H9 (cell line): Measurements from ENCODE around the gene QPRT. TPM values are rescaled to one million over a fixed set of nuclear protein-coding genes. Genes with fewer than 3 reads are reported as not detected.

Source experiments
- DNase-seq: peaks from one replicate; pipeline ENCODE4 v3.0.0-alpha.2; 2017
- H2AFZ ChIP-seq: one replicate; pipeline ENCODE4 v1.6.1; 2013; ENCODE audit warnings: mild to moderate bottlenecking, low read length, control low read depth, moderate library complexity
- H2AK5ac ChIP-seq: 2 replicates; pipeline ENCODE4 v1.6.1; 2013; ENCODE audit warnings: low read length, control low read depth, mixed read lengths; ENCODE audit not compliant: insufficient read length
- H2BK120ac ChIP-seq: one replicate; pipeline ENCODE4 v1.6.1; 2013; ENCODE audit warnings: low read depth, mild to moderate bottlenecking, low read length, control low read depth, inconsistent platforms; ENCODE audit not compliant: poor library complexity, severe bottlenecking
- H2BK12ac ChIP-seq: 2 replicates; pipeline ENCODE4 v1.6.1; 2013; ENCODE audit warnings: low read length, control low read depth, mixed read lengths, low read depth; ENCODE audit not compliant: insufficient read length
- H2BK15ac ChIP-seq: 2 replicates; pipeline ENCODE4 v1.6.1; 2013; ENCODE audit warnings: low read depth, low read length, control low read depth
- H2BK20ac ChIP-seq: one replicate; pipeline ENCODE4 v1.6.1; 2013; ENCODE audit warnings: low read depth, mild to moderate bottlenecking, low read length, control low read depth, inconsistent platforms; ENCODE audit not compliant: poor library complexity, severe bottlenecking
- H2BK5ac ChIP-seq: 2 replicates; pipeline ENCODE4 v1.6.1; 2013; ENCODE audit warnings: low read length, control low read depth, mixed read lengths; ENCODE audit not compliant: insufficient read length
- H3K14ac ChIP-seq: 2 replicates; pipeline ENCODE4 v1.6.1; 2013; ENCODE audit warnings: low read length, control low read depth; ENCODE audit not compliant: insufficient read depth
- H3K18ac ChIP-seq: 2 replicates; pipeline ENCODE4 v1.6.1; 2013; ENCODE audit warnings: low read depth, mild to moderate bottlenecking, mixed read lengths, low read length, control low read depth; ENCODE audit not compliant: insufficient read length
- H3K23ac ChIP-seq: 2 replicates; pipeline ENCODE4 v1.6.1; 2013; ENCODE audit warnings: low read length, control low read depth, mixed read lengths, low read depth; ENCODE audit not compliant: insufficient read length
- H3K23me2 ChIP-seq: 2 replicates; pipeline ENCODE4 v1.6.1; 2013; ENCODE audit warnings: low read depth, mild to moderate bottlenecking, mixed read lengths, low read length, control low read depth; ENCODE audit not compliant: insufficient read length, poor library complexity, severe bottlenecking
- H3K27ac ChIP-seq: 2 replicates; pipeline ENCODE4 v1.5.1; 2013; ENCODE audit warnings: low read length, control low read depth, mixed read lengths, low read depth; ENCODE audit not compliant: insufficient read length
- H3K27me3 ChIP-seq: 2 replicates; pipeline ENCODE4 v1.6.1; 2013; ENCODE audit warnings: low read length, control low read depth, inconsistent platforms; ENCODE audit not compliant: insufficient read depth
- H3K4ac ChIP-seq: 2 replicates; pipeline ENCODE4 v1.6.1; 2013; ENCODE audit warnings: low read depth, mild to moderate bottlenecking, control low read depth, inconsistent platforms, low read length, moderate library complexity
- H3K4me1 ChIP-seq: 2 replicates; pipeline ENCODE4 v1.6.1; 2013; ENCODE audit warnings: low read length, control low read depth, inconsistent platforms; ENCODE audit not compliant: insufficient read depth
- H3K4me2 ChIP-seq: 2 replicates; pipeline ENCODE4 v1.6.1; 2013; ENCODE audit warnings: low read length, control low read depth, mixed read lengths; ENCODE audit not compliant: insufficient read length, insufficient read depth
- H3K56ac ChIP-seq: 2 replicates; pipeline ENCODE4 v1.6.1; 2013; ENCODE audit warnings: low read depth, mild to moderate bottlenecking, mixed read lengths, low read length, control low read depth; ENCODE audit not compliant: insufficient read length
- H3K79me1 ChIP-seq: 2 replicates; pipeline ENCODE4 v1.6.1; 2013; ENCODE audit warnings: low read depth, mild to moderate bottlenecking, moderate library complexity, low read length, control low read depth, inconsistent platforms; ENCODE audit not compliant: insufficient read depth, poor library complexity, severe bottlenecking
- H3K79me2 ChIP-seq: 2 replicates; pipeline ENCODE4 v1.6.1; 2013; ENCODE audit warnings: low read length, control low read depth, inconsistent platforms; ENCODE audit not compliant: insufficient read depth
- H3K9ac ChIP-seq: 2 replicates; pipeline ENCODE4 v1.6.1; 2013; ENCODE audit warnings: low read length, control low read depth, mixed read lengths; ENCODE audit not compliant: insufficient read length; ENCODE audit errors: extremely low read depth
- H3K9me3 ChIP-seq: one replicate; pipeline ENCODE4 v1.6.1; 2013; ENCODE audit warnings: low read depth, low read length, inconsistent platforms; ENCODE audit not compliant: control insufficient read depth
- H3T11ph ChIP-seq: one replicate; pipeline ENCODE4 v1.6.1; 2013; ENCODE audit warnings: mild to moderate bottlenecking, low read length, control low read depth, inconsistent platforms
- H4K20me1 ChIP-seq: one replicate; pipeline ENCODE4 v1.6.1; 2013; ENCODE audit not compliant: control insufficient read depth, insufficient read length, insufficient read depth
- H4K5ac ChIP-seq: 2 replicates; pipeline ENCODE4 v1.6.1; 2013; ENCODE audit warnings: low read depth, mild to moderate bottlenecking, mixed read lengths, low read length, control low read depth; ENCODE audit not compliant: insufficient read length
- H4K8ac ChIP-seq: replicated peaks from 2 replicates; pipeline ENCODE4 v1.6.1; 2013; ENCODE audit warnings: low read length, control low read depth, mixed read lengths, low read depth; ENCODE audit not compliant: insufficient read length
- H4K91ac ChIP-seq: 2 replicates; pipeline ENCODE4 v1.6.1; 2013; ENCODE audit warnings: low read depth, mild to moderate bottlenecking, moderate library complexity, mixed read lengths, low read length, control low read depth; ENCODE audit not compliant: insufficient read length
- H3K27ac Mint-ChIP-seq, 3 experiments: 2 replicates in 2 of 3; 3 replicates in 1 of 3; pipeline ENCODE4 v1.8.0; 2020 to 2021; ENCODE audit warnings: mixed read lengths in 3 of 3, mild to moderate bottlenecking in 1 of 3, moderate library complexity in 1 of 3
- H3K27me3 Mint-ChIP-seq: 2 replicates; pipeline ENCODE4 v1.8.0; 2021; ENCODE audit warnings: low read depth, mild to moderate bottlenecking, moderate library complexity, mixed read lengths
- H3K36me3 Mint-ChIP-seq, 3 experiments: 2 replicates in 2 of 3; 3 replicates in 1 of 3; pipeline ENCODE4 v1.8.0; 2020 to 2021; ENCODE audit warnings: low read depth in 3 of 3, mixed read lengths in 3 of 3; ENCODE audit not compliant: insufficient read depth in 1 of 3
- H3K4me1 Mint-ChIP-seq, 2 experiments: 2 replicates each; pipeline ENCODE4 v1.8.0; 2020; ENCODE audit warnings: mixed read lengths in 2 of 2
- H3K4me3 Mint-ChIP-seq, 2 experiments: 2 replicates in 1 of 2; 3 replicates in 1 of 2; pipeline ENCODE4 v1.8.0; 2020 to 2021; ENCODE audit warnings: mild to moderate bottlenecking in 2 of 2, mixed read lengths in 2 of 2, moderate library complexity in 1 of 2
- H3K9me3 Mint-ChIP-seq, 2 experiments: 2 replicates in 1 of 2; 3 replicates in 1 of 2; pipeline ENCODE4 v1.8.0; 2020; ENCODE audit warnings: mild to moderate bottlenecking in 2 of 2, mixed read lengths in 2 of 2, moderate library complexity in 1 of 2
- WGBS: extraction: QIAGEN DNeasy Blood & Tissue Kit; methylation state at CpG from one replicate; pipeline ENCODE4 v1.1.7; 2013; ENCODE audit warnings: missing lambda C conversion rate, low lambda C conversion rate, mixed read lengths; ENCODE audit not compliant: insufficient read length; ENCODE audit errors: extremely low coverage; 5-methylcytosine and 5-hydroxymethylcytosine counted together
- total RNA-seq: library from RNA; stranded (reverse); gene quantifications from 2 replicates; pipeline ENCODE4 v1.2.1, GENCODE V29; 2021
- TF ChIP-seq, protein P1 (sequence below): fragments of 200-600 bp; sonication (generic); conservative IDR thresholded peaks from 3 replicates; pipeline ENCODE4 v1.8.0; 2021; ENCODE audit warnings: antibody characterized with exemption, mild to moderate bottlenecking

QPRT gene
- total RNA-seq, 1 experiment from 2014 or later = 107 TPM

DNA sequence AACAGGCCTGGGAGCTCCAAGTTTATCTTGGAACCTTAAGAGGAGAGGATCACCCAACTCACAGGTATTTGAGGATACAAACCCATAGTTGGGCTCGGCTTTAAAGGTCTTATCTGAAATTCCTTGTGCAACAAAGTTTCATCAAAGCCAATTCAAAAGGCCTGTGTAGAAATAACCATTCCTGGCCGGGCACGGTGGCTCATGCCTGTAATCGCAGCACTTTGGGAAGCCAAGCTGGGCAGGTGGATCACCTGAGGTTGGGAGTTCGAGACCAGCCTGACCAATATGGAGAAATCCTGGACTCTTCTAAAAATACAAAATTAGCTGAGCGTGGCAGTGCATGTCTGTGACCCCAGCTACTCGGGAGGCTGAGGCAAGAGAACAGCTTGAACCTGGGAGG is 38.1 kb downstream of the QPRT start:
- H3K4me3 Mint-ChIP-seq = no peak overlapping the region
- WGBS = no CpG with 5 or more reads among the region's 7 CpGs
- Histone ChIP-seq H3K4ac (no peak overlapping the region), H3T11ph (no peak overlapping the region), H3K18ac (no peak overlapping the region), H3K23ac (no peak overlapping the region), H3K4me1 (peaks cover 3% of the 10 kb centered on the region; the same call in 1 of the 2 replicates), H4K8ac (no peak overlapping the region), H4K20me1 (no peaks in the 10 kb centered on the region), H3K56ac (no peak overlapping the region), H3K14ac (no peak overlapping the region), H3K79me1 (peaks cover 5% of the 10 kb centered on the region), H4K91ac (no peak overlapping the region), H2BK5ac (no peak overlapping the region), H4K5ac (no peak overlapping the region), H2AK5ac (no peak overlapping the region), H3K79me2 (peaks cover 8% of the 10 kb centered on the region; the same call in 1 of the 2 replicates), H2BK12ac (no peak overlapping the region), H3K23me2 (no peaks in the 10 kb centered on the region), H2BK15ac (no peak overlapping the region), H2BK20ac (no peak overlapping the region), H3K27me3 (no peaks in the 10 kb centered on the region), H2AFZ (no peak overlapping the region), H3K4me2 (no peak overlapping the region), H3K9ac (no peak overlapping the region), H2BK120ac (no peak overlapping the region), H3K27ac (no peak overlapping the region), H3K9me3 (no peaks in the 10 kb centered on the region)
- TF ChIP-seq, protein P1, sequence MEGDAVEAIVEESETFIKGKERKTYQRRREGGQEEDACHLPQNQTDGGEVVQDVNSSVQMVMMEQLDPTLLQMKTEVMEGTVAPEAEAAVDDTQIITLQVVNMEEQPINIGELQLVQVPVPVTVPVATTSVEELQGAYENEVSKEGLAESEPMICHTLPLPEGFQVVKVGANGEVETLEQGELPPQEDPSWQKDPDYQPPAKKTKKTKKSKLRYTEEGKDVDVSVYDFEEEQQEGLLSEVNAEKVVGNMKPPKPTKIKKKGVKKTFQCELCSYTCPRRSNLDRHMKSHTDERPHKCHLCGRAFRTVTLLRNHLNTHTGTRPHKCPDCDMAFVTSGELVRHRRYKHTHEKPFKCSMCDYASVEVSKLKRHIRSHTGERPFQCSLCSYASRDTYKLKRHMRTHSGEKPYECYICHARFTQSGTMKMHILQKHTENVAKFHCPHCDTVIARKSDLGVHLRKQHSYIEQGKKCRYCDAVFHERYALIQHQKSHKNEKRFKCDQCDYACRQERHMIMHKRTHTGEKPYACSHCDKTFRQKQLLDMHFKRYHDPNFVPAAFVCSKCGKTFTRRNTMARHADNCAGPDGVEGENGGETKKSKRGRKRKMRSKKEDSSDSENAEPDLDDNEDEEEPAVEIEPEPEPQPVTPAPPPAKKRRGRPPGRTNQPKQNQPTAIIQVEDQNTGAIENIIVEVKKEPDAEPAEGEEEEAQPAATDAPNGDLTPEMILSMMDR = no peak
- DNase-seq = no peak
- H3K9me3 Mint-ChIP-seq = peaks cover 0 to 4% of the 10 kb centered on the region in 2 experiments; a peak in 1 of 5 replicates
- H3K4me1 Mint-ChIP-seq = peaks cover 37 to 42% of the 10 kb centered on the region in 2 experiments
- no peak overlapping the region; a peak in 1 of 7 replicates for H3K27ac Mint-ChIP-seq
- peaks cover 45 to 61% (median 48%) of the 10 kb centered on the region in 3 experiments for H3K36me3 Mint-ChIP-seq
- no peaks in the 10 kb centered on the region for H3K27me3 Mint-ChIP-seq
